ENCODE measurements around the gene MPEG1. TPM values are rescaled to one million over a fixed set of nuclear protein-coding genes. Genes with fewer than 3 reads are reported as not detected.

Gene MPEG1
- total RNA-seq, 1 experiment from 2014 or later, result not detected

DNA sequence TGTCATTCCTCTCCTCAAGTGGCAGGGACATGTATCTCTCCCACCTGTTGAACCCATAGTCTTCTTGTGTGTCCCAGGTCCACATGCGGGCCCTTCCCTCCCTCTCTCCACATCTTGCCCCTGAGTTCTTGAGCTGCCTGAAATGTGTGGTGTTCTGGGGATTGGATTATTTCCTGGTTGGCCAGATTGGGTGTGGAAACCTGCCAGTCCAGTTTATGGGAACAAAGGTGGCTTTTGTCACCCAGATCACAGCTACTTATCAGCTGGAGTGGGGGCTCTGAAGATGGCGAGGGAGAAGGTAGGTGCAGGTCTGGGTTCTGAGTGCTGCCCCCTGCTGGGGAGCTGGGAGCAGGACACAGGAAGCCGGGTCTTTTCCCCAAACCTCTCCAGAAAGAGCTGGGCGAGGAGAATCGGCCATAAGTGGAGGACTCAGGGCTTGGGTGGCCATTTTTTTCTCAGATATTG lies 26.6 kb downstream of the MPEG1 start:
- Mint-ChIP-seq H3K4me1 (ENCODE audit: low read depth, unreplicated experiment) (peaks cover 52% of the 10 kb centered on the region), H3K4me3 (ENCODE audit: unreplicated experiment) (peak overlapping the region; percentile 76), H3K27ac (ENCODE audit: unreplicated experiment) (peak overlapping the region; percentile 93), H3K36me3 (ENCODE audit: insufficient read depth, unreplicated experiment) (peaks cover 93% of the 10 kb centered on the region), H3K27me3 (ENCODE audit: insufficient read depth, unreplicated experiment) (no peaks in the 10 kb centered on the region), H3K9me3 (ENCODE audit: unreplicated experiment) (no peaks in the 10 kb centered on the region)
- ChIA-PET CTCF (interaction anchor here (0.5 to 5.9 kb wide), 18 partner anchors 10 to 543 kb away, joined by 3 to 304 read pairs (median 4); partner anchors contain the start of genes DTX4 and FAM111A), POLR2A (interaction anchor here (0.5 to 2.7 kb wide), 5 partner anchors 11 to 351 kb away, joined by 3 to 69 read pairs (median 6); partner anchors contain the start of genes DTX4 and FAM111B)
- Histone ChIP-seq H3K36me3 (ENCODE audit: control insufficient read depth, insufficient read depth, low read length) (peaks cover 25% of the 10 kb centered on the region), H3K27me3 (replicated peaks; ENCODE audit: control insufficient read depth, insufficient read depth, low read length) (no peaks in the 10 kb centered on the region), H3K4me3 (ENCODE audit: low read depth, low read length) (peak overlapping the region; percentile 13), H3K4me1 (peaks cover 81% of the 10 kb centered on the region), H3K9me3 (no peaks in the 10 kb centered on the region)
- peak; percentile 95 to 96 for DNase-seq
- BruUV-seq (replicated peaks), result no TSS peak
- intact Hi-C loops (cut with micrococcal nuclease; ENCODE audit: unreplicated experiment), result loop anchor here (1.0 to 2.0 kb wide), 5 partner anchors 12 to 98 kb away; no protein-coding TSS in a partner anchor
- TF ChIP-seq, protein P1, sequence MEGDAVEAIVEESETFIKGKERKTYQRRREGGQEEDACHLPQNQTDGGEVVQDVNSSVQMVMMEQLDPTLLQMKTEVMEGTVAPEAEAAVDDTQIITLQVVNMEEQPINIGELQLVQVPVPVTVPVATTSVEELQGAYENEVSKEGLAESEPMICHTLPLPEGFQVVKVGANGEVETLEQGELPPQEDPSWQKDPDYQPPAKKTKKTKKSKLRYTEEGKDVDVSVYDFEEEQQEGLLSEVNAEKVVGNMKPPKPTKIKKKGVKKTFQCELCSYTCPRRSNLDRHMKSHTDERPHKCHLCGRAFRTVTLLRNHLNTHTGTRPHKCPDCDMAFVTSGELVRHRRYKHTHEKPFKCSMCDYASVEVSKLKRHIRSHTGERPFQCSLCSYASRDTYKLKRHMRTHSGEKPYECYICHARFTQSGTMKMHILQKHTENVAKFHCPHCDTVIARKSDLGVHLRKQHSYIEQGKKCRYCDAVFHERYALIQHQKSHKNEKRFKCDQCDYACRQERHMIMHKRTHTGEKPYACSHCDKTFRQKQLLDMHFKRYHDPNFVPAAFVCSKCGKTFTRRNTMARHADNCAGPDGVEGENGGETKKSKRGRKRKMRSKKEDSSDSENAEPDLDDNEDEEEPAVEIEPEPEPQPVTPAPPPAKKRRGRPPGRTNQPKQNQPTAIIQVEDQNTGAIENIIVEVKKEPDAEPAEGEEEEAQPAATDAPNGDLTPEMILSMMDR (IDR thresholded peaks at IDR 0.05; ENCODE audit: insufficient read depth in 1 of 2, low read depth in 1 of 2, low read length in 1 of 2, severe bottlenecking in 1 of 2, unreplicated experiment in 1 of 2), result peak; percentile 94 to 95

DNA sequence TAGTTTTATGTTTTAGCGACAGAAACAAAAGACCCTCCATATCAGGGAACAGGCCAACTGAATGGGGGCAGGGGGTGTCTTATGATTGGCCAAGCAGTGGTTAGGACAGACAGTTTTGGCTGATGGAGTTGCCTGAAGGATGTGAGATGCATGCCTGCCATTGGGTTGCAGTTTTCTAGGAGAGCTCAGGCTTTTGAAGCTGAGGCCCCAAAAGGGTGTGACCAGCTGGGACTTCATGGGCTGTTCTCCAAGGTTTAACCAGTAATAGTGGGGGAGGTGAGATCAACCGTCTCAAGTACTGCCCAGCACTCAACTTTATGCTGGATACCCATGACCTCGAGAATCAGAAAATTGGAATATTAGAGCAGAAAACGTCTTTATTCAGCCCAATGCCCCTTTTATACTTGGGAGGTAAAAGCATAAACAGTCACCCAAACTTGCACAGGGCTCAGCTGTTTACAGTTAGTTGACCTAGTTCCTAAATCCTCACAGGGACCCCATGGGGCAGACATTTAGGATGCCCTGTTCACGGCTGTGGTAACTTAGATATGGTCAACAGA lies 27.3 kb downstream of the MPEG1 start:
- Mint-ChIP-seq H3K27me3 (ENCODE audit: insufficient read depth, unreplicated experiment) (no peaks in the 10 kb centered on the region), H3K9me3 (ENCODE audit: unreplicated experiment) (no peaks in the 10 kb centered on the region), H3K4me3 (ENCODE audit: unreplicated experiment) (peak overlapping the region; percentile 76), H3K27ac (ENCODE audit: unreplicated experiment) (peak overlapping the region; percentile 93), H3K4me1 (ENCODE audit: low read depth, unreplicated experiment) (peaks cover 46% of the 10 kb centered on the region), H3K36me3 (ENCODE audit: insufficient read depth, unreplicated experiment) (peaks cover 93% of the 10 kb centered on the region)
- Histone ChIP-seq H3K27me3 (replicated peaks; ENCODE audit: control insufficient read depth, insufficient read depth, low read length) (no peaks in the 10 kb centered on the region), H3K4me3 (ENCODE audit: low read depth, low read length) (peak overlapping the region; percentile 13), H3K4me1 (peaks cover 75% of the 10 kb centered on the region), H3K36me3 (ENCODE audit: control insufficient read depth, insufficient read depth, low read length) (peaks cover 25% of the 10 kb centered on the region), H3K9me3 (no peaks in the 10 kb centered on the region)
- ChIA-PET CTCF (interaction anchor here (0.8 to 5.9 kb wide), 13 partner anchors 13 to 127 kb away, joined by 3 to 304 read pairs (median 6); partner anchors contain the start of genes DTX4 and FAM111A), POLR2A (interaction anchor here (0.5 to 2.7 kb wide), 4 partner anchors 10 to 368 kb away, joined by 5 to 69 read pairs (median 31); partner anchors contain the start of genes DTX4 and FAM111B)
- intact Hi-C loops (cut with micrococcal nuclease; ENCODE audit: unreplicated experiment), result no loop called here
- TSS peak; percentile 92 for BruUV-seq (replicated peaks)
- no peak for DNase-seq
- TF ChIP-seq, protein P1 (IDR thresholded peaks at IDR 0.05; ENCODE audit: insufficient read depth in 1 of 2, low read depth in 1 of 2, low read length in 1 of 2, severe bottlenecking in 1 of 2, unreplicated experiment in 1 of 2), result no peak

DNA sequence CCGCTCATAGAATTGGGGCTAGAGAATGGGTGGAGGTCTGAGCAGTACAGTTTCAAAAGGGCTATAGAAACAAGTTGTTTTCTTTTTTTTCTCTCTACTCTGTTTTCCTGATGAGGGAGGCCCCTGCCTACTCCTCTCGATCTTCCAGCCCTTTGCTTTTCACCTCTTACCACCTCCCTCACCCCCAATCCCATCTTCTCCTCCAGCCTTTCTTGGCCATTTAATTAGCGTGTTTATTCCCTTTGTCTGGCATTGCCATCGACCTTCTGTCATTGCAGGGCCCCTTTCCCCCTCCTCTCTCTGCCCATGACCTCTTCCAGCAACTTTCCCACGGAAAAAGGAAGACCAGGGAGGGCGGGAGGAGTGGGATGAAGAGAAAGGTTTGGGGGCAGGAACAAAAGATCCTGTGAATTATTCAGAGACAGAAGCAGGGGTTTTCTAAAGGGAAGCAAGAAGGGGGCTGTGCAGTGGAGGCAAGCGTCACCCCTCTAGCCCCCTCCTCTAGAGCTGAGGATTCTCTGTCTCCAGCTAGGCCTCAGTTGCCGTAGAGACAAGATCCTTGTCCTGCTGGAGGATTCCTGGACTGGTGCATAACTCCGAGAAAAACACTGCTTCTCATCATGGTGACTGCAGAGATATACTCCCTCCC lies 27.9 kb downstream of the MPEG1 start:
- CTCF ChIA-PET, result interaction anchor here (1.8 to 5.9 kb wide), 6 partner anchors 12 to 30 kb away, joined by 5 to 304 read pairs (median 15); partner anchors contain the start of gene DTX4
- Histone ChIP-seq H3K27me3 (replicated peaks; ENCODE audit: control insufficient read depth, insufficient read depth, low read length) (no peaks in the 10 kb centered on the region), H3K36me3 (ENCODE audit: control insufficient read depth, insufficient read depth, low read length) (peaks cover 24% of the 10 kb centered on the region), H3K4me3 (ENCODE audit: low read depth, low read length) (peak overlapping the region; percentile 11; the same call in 1 of the 2 replicates), H3K4me1 (peaks cover 72% of the 10 kb centered on the region), H3K9me3 (no peaks in the 10 kb centered on the region)
- Mint-ChIP-seq H3K27me3 (ENCODE audit: insufficient read depth, unreplicated experiment) (no peaks in the 10 kb centered on the region), H3K9me3 (ENCODE audit: unreplicated experiment) (no peaks in the 10 kb centered on the region), H3K27ac (ENCODE audit: unreplicated experiment) (peak overlapping the region; percentile 93), H3K36me3 (ENCODE audit: insufficient read depth, unreplicated experiment) (peaks cover 93% of the 10 kb centered on the region), H3K4me1 (ENCODE audit: low read depth, unreplicated experiment) (peaks cover 46% of the 10 kb centered on the region), H3K4me3 (ENCODE audit: unreplicated experiment) (peak overlapping the region; percentile 76)
- TF ChIP-seq, protein P1 (IDR thresholded peaks at IDR 0.05; ENCODE audit: insufficient read depth in 1 of 2, low read depth in 1 of 2, low read length in 1 of 2, severe bottlenecking in 1 of 2, unreplicated experiment in 1 of 2), result no peak
- intact Hi-C loops (cut with micrococcal nuclease; ENCODE audit: unreplicated experiment), result no loop called here
- BruUV-seq (replicated peaks), result no TSS peak
- no peak for DNase-seq
- POLR2A ChIA-PET, result interaction anchor here (1.9 to 2.7 kb wide), 2 partner anchors 10 to 13 kb away, joined by 56 to 69 read pairs; partner anchors contain the start of gene DTX4

Data from Caco-2 (cell line).